Endothelial cell of umbilical vein (primary cell): ENCODE data around the gene DNM2. TPM values are rescaled to one million over a fixed set of nuclear protein-coding genes. Genes with fewer than 3 reads are reported as not detected.

ENCODE experiments used
- BruUV-seq: library from RNA; stranded (reverse); fragments of 400-500 nt; replicated peaks from 2 replicates; lab custom pipeline; 2021; lab: Mats Ljungman, UMichigan
- CTCF ChIA-PET: fragments of 300-600, 350-600 bp; sonication (Branson Sonifier 250); formaldehyde crosslinking; loops from one replicate; lab custom pipeline; 2021; ENCODE audit warnings: antibody characterized with exemption, inconsistent platforms; lab: Charles Lee
- POLR2A ChIA-PET: fragments of 300-600, 350-600 bp; sonication (Branson Sonifier 250); formaldehyde crosslinking; loops from one replicate; lab custom pipeline; 2021; ENCODE audit warnings: antibody characterized with exemption, inconsistent platforms; lab: Charles Lee
- DNase-seq: peaks from one replicate; pipeline ENCODE4 v3.0.0-alpha.2; 2011; ENCODE audit warnings: low read depth, low spot score
- FAIRE-seq: peaks from 2 replicates; lab custom pipeline; 2011; peaks lifted over from hg19 to GRCh38; lab: Jason Lieb, UNC
- H2AFZ ChIP-seq: 2 replicates; pipeline ENCODE4 v1.6.0; 2012; ENCODE audit warnings: low read depth, low read length, control low read depth, inconsistent platforms
- H3K27ac ChIP-seq: 2 replicates; pipeline ENCODE4 v1.5.1; 2011; ENCODE audit warnings: low read depth, mild to moderate bottlenecking, control low read depth, low read length, moderate library complexity; ENCODE audit not compliant: insufficient read depth
- H3K27me3 ChIP-seq, 2 experiments: 2 replicates each; pipeline versions ENCODE4 v1.6.0 to v1.6.1; 2011; ENCODE audit warnings: low read length in 2 of 2, mixed read lengths in 1 of 2; ENCODE audit not compliant: control insufficient read depth in 2 of 2, insufficient read depth in 2 of 2
- H3K36me3 ChIP-seq, 2 experiments: 2 replicates in 1 of 2; 3 replicates in 1 of 2; pipeline ENCODE4 v1.5.1; 2011; ENCODE audit warnings: low read length in 2 of 2, mild to moderate bottlenecking in 1 of 2, moderate library complexity in 1 of 2; ENCODE audit not compliant: control insufficient read depth in 2 of 2, insufficient read depth in 2 of 2; ENCODE audit errors: extremely low read depth in 1 of 2
- H3K4me1 ChIP-seq: 3 replicates; pipeline ENCODE4 v1.5.1; 2011; ENCODE audit warnings: mild to moderate bottlenecking, low read length; ENCODE audit not compliant: control insufficient read depth, insufficient read depth; ENCODE audit errors: extremely low read depth
- H3K4me2 ChIP-seq: 2 replicates; pipeline ENCODE4 v1.6.1; 2011; ENCODE audit warnings: low read length, control low read depth, mixed read lengths; ENCODE audit not compliant: insufficient read depth
- H3K4me3 ChIP-seq, 3 experiments: fragments of 200-600 bp in 1 of 3; sonication (generic), shearing (Covaris generic) in 1 of 3; replicated peaks in 1 of 3; 2 replicates each; pipeline ENCODE4 v1.5.1; 2011 to 2016; ENCODE audit warnings: control low read depth in 3 of 3, low read length in 3 of 3, mild to moderate bottlenecking in 2 of 3, inconsistent platforms in 1 of 3, low read depth in 1 of 3, moderate library complexity in 1 of 3; ENCODE audit not compliant: insufficient read depth in 1 of 3
- H3K79me2 ChIP-seq: 2 replicates; pipeline ENCODE4 v1.6.0; 2012; ENCODE audit warnings: low read length, inconsistent platforms; ENCODE audit not compliant: control insufficient read depth, insufficient read depth
- H3K9ac ChIP-seq: replicated peaks from 2 replicates; pipeline ENCODE3; 2011; ENCODE audit warnings: low read length, control low read depth; ENCODE audit not compliant: insufficient read depth; ENCODE audit errors: extremely low read depth
- H3K9me1 ChIP-seq: replicated peaks from 3 replicates; pipeline ENCODE4 v1.6.0; 2011; ENCODE audit warnings: mild to moderate bottlenecking, low read length; ENCODE audit not compliant: control insufficient read depth, insufficient read depth; ENCODE audit errors: extremely low read depth
- H3K9me3 ChIP-seq: replicated peaks from 2 replicates; pipeline ENCODE4 v1.5.1; 2012; ENCODE audit warnings: low read length, inconsistent platforms; ENCODE audit not compliant: control insufficient read depth, insufficient read depth
- H4K20me1 ChIP-seq: replicated peaks from 2 replicates; pipeline ENCODE3; 2011; ENCODE audit warnings: mild to moderate bottlenecking, low read length; ENCODE audit not compliant: control insufficient read depth, insufficient read depth; ENCODE audit errors: extremely low read depth
- CTCF ChIP-seq, 2 donors: IDR thresholded peaks; 1 replicate in 1 of 2; 2 replicates in 1 of 2; pipeline ENCODE4 v1.5.1; 2011; ENCODE audit warnings: low read length in 2 of 2, mild to moderate bottlenecking in 2 of 2, moderate library complexity in 2 of 2, control low read depth in 1 of 2, inconsistent platforms in 1 of 2, low read depth in 1 of 2; ENCODE audit not compliant: insufficient read depth in 1 of 2; ENCODE audit errors: extremely low read depth in 1 of 2
- FOS ChIP-seq: IDR thresholded peaks from 2 replicates; pipeline ENCODE4 v1.6.1; 2011; ENCODE audit warnings: mild to moderate bottlenecking, low read length, moderate library complexity, borderline replicate concordance; ENCODE audit not compliant: insufficient read depth
- GATA2 ChIP-seq: IDR thresholded peaks from 2 replicates; pipeline ENCODE4 v1.7.0; 2011; ENCODE audit warnings: low read depth, mild to moderate bottlenecking, moderate library complexity, mixed read lengths, low read length; ENCODE audit not compliant: insufficient read length, insufficient read depth
- JUN ChIP-seq: IDR thresholded peaks from 2 replicates; pipeline ENCODE4 v1.6.1; 2011; ENCODE audit warnings: borderline replicate concordance, low read depth; ENCODE audit not compliant: insufficient read length, insufficient read depth
- POLR2A ChIP-seq: IDR thresholded peaks from 2 replicates; pipeline ENCODE4 v1.6.1; 2012; ENCODE audit warnings: low read depth, mild to moderate bottlenecking, control low read depth, low read length
- POLR2AphosphoS5 ChIP-seq: IDR thresholded peaks from 2 replicates; pipeline ENCODE4 v1.6.1; 2012; ENCODE audit warnings: low read depth, mild to moderate bottlenecking, control low read depth, low read length, moderate library complexity; ENCODE audit not compliant: insufficient read depth
- dilution Hi-C: fragments of 300-500 bp; cut with MboI; formaldehyde crosslinking; loops from one replicate; pipeline ENCODE4 v1.15.0; 2019; ENCODE audit warnings: low sequenced_read_pairs; ENCODE audit not compliant: extremely low pct_ligation_motif_present
- intact Hi-C: fragments of 100-400 bp; cut with micrococcal nuclease; formaldehyde crosslinking; loops from one replicate; pipeline ENCODE4 v1.10.0; 2022
- polyA plus RNA-seq, 4 experiments: library from polyadenylated mRNA; depleted of rRNA in 3 of 4; stranded (reverse) in 3 of 4; unstranded in 1 of 4; fragments of >200 nt; gene quantifications; 2 replicates each; pipeline versions ENCODE4 v1.2.1 to v1.2.3, GENCODE V29; 2011 to 2012; ENCODE audit warnings: missing spikeins in 1 of 4
- total RNA-seq: library from RNA; stranded (reverse); gene quantifications from 2 replicates; pipeline ENCODE4 v1.2.3, GENCODE V29; 2021
- TF ChIP-seq, protein P1 (sequence below): IDR thresholded peaks from 2 replicates; pipeline ENCODE4 v1.6.1; 2011; ENCODE audit not compliant: insufficient read depth, insufficient read length

The DNM2 gene
- total and polyA plus RNA-seq, 2 donors (not counting 3 experiments of a cell fraction or from before 2014, with no cell fraction given), result 81.8 to 175 TPM

DNA sequence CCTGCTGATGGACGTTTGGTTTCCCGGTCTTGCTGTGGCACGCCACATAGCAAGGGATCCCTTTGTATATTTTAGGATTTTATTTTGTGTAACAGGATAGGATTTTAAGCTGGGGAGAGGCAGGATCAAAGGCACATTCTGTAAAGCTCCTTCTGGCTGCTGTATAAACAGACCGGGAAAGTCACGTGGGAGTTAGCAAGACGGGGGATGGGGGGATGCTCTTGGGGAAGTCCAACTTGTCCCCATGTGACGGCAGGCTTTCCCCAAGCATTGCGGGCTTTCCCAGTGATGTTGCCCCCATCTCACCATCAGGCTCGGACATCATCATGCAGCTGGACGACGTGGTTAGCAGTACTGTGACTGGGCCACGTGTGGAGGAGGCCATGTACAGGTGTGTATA, 10.9 kb upstream of the DNM2 start:
- Histone ChIP-seq H3K27ac (no peak overlapping the region), H3K79me2 (no peaks in the 10 kb centered on the region), H3K4me3 (no peak overlapping the region), H3K4me1 (peaks cover 4% of the 10 kb centered on the region), H4K20me1 (no peaks in the 10 kb centered on the region), H3K9me3 (no peaks in the 10 kb centered on the region), H3K4me2 (no peak overlapping the region), H3K27me3 (no peaks in the 10 kb centered on the region), H3K9me1 (no peaks in the 10 kb centered on the region), H3K36me3 (peaks cover 0 to 3% of the 10 kb centered on the region in 2 experiments), H3K9ac (no peak overlapping the region), H2AFZ (no peak overlapping the region)
- DNase-seq (no peak), FAIRE-seq (no peak)
- intact Hi-C loops (no loop called here), dilution Hi-C loops (no loop called here)
- ChIA-PET CTCF (interaction anchor here (1.1 kb wide), 1 partner anchor 152 kb away, joined by 4 read pairs; no protein-coding TSS in a partner anchor), POLR2A (no interaction called here)
- no TSS peak for BruUV-seq
- TF ChIP-seq CTCF (IDR thresholded peaks at IDR 0.05; ENCODE audit: extremely low read depth in 1 of 2, insufficient read depth in 1 of 2, low read depth in 1 of 2, low read length in 2 of 2), result no peak
- no peak for TF ChIP-seq POLR2AphosphoS5
- no peak for TF ChIP-seq GATA2
- no peak for TF ChIP-seq POLR2A
- TF ChIP-seq FOS, result no peak
- no peak for TF ChIP-seq JUN
- TF ChIP-seq, protein P1, sequence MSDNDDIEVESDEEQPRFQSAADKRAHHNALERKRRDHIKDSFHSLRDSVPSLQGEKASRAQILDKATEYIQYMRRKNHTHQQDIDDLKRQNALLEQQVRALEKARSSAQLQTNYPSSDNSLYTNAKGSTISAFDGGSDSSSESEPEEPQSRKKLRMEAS, result no peak
